Measurements from ENCODE around the gene MYO18A. TPM values are rescaled to one million over a fixed set of nuclear protein-coding genes. Genes with fewer than 3 reads are reported as not detected.

The MYO18A gene
- total and polyA plus RNA-seq, 2 of the 4 experiments (the other 2 are of a cell fraction), result 22.4 to 39.1 TPM

DNA sequence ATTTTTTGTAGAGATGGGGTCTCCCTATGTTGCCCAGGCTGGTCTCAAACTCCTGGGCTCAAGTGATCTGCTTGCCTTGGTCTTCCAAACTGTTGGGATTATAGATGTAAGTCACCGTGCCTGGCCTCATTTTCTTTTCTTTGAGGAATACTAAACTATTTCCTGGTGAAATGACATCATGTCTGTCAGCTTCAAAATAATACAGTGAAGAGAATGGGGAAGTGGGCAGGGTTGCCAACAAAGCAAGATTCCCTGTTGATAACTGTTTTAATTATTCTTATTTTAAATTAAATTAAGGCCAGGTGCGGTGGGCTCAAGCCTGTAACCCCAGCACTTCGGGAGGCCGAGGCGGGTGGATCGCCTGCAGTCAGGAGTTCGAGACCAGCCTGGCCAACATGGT lies 116.2 kb downstream of the MYO18A start:
- Histone ChIP-seq H2BK5ac (ENCODE audit: low read depth, low read length, poor library complexity, severe bottlenecking) (no peak overlapping the region), H3K23ac (ENCODE audit: low read depth, low read length) (no peak overlapping the region), H3K9me3 (ENCODE audit: control insufficient read depth, insufficient read depth, low read length) (no peaks in the 10 kb centered on the region), H3K9ac (ENCODE audit: low read depth, low read length) (no peak overlapping the region), H4K5ac (ENCODE audit: low read depth, low read length) (no peak overlapping the region), H3K27me3 (ENCODE audit: control insufficient read depth, insufficient read depth, low read length) (peaks cover 27% of the 10 kb centered on the region), H2AFZ (replicated peaks; ENCODE audit: low read length, poor library complexity) (no peak overlapping the region), H3K9me1 (ENCODE audit: insufficient read depth, low read length) (no peaks in the 10 kb centered on the region), H2BK20ac (ENCODE audit: low read depth, low read length) (no peak overlapping the region), H4K91ac (ENCODE audit: insufficient read depth, low read depth, low read length) (no peak overlapping the region), H3K27ac (ENCODE audit: insufficient read depth, low read length) (no peak overlapping the region), H4K20me1 (ENCODE audit: insufficient read depth, low read length) (no peaks in the 10 kb centered on the region), H3K4me3 (ENCODE audit: insufficient read depth, low read depth, low read length) (no peak overlapping the region), H3K56ac (ENCODE audit: extremely low read depth, insufficient read depth, low read length) (no peak overlapping the region), H2BK120ac (ENCODE audit: low read depth, low read length) (no peak overlapping the region), H3K18ac (ENCODE audit: low read depth, low read length) (no peak overlapping the region), H2AK9ac (replicated peaks; ENCODE audit: low read depth, low read length, poor library complexity) (no peak overlapping the region), H3K4me2 (ENCODE audit: low read depth, low read length) (no peak overlapping the region), H3K36me3 (ENCODE audit: control insufficient read depth, insufficient read depth, low read length) (no peaks in the 10 kb centered on the region), H2AK5ac (ENCODE audit: low read depth, low read length) (no peak overlapping the region), H3K4ac (ENCODE audit: low read depth, low read length) (no peak overlapping the region), H3K14ac (replicated peaks; ENCODE audit: low read depth, low read length) (no peak overlapping the region), H3K79me1 (ENCODE audit: low read depth in 1 of 2, low read length in 2 of 2) (no peaks in the 10 kb centered on the region), H3K4me1 (ENCODE audit: control insufficient read depth, insufficient read depth, low read length) (no peaks in the 10 kb centered on the region), H4K8ac (ENCODE audit: low read depth in 2 of 2, low read length in 2 of 2) (no peak overlapping the region), H2BK15ac (ENCODE audit: low read depth, low read length) (no peak overlapping the region)
- CTCF ChIA-PET, result no interaction called here
- DNase-seq, result no peak
- in situ Hi-C loops (cut with MboI; ENCODE audit: low sequenced_read_pairs), result no loop called here
- ATAC-seq (ENCODE audit: low read depth), result no peak
- dilution Hi-C loops (cut with HindIII; ENCODE audit: low sequenced_read_pairs, unreplicated experiment), result no loop called here
- intact Hi-C loops (cut with micrococcal nuclease), result no loop called here
- no TSS peak for BruUV-seq (replicated peaks)
- no peak for TF ChIP-seq RCOR1 (IDR thresholded peaks at IDR 0.05; ENCODE audit: insufficient replicate concordance, low read length)
- TF ChIP-seq BHLHE40 (IDR thresholded peaks at IDR 0.05; ENCODE audit: low read depth, low read length), result no peak
- TF ChIP-seq RAD21 (IDR thresholded peaks at IDR 0.05; ENCODE audit: low read length), result no peak
- TF ChIP-seq SMC3 (IDR thresholded peaks at IDR 0.05; ENCODE audit: low read depth, low read length), result no peak
- TF ChIP-seq MAFK (IDR thresholded peaks at IDR 0.05; ENCODE audit: low read depth, low read length), result no peak
- TF ChIP-seq, protein P1, sequence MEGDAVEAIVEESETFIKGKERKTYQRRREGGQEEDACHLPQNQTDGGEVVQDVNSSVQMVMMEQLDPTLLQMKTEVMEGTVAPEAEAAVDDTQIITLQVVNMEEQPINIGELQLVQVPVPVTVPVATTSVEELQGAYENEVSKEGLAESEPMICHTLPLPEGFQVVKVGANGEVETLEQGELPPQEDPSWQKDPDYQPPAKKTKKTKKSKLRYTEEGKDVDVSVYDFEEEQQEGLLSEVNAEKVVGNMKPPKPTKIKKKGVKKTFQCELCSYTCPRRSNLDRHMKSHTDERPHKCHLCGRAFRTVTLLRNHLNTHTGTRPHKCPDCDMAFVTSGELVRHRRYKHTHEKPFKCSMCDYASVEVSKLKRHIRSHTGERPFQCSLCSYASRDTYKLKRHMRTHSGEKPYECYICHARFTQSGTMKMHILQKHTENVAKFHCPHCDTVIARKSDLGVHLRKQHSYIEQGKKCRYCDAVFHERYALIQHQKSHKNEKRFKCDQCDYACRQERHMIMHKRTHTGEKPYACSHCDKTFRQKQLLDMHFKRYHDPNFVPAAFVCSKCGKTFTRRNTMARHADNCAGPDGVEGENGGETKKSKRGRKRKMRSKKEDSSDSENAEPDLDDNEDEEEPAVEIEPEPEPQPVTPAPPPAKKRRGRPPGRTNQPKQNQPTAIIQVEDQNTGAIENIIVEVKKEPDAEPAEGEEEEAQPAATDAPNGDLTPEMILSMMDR (conservative IDR thresholded peaks at IDR 0.05; ENCODE audit: low read depth, low read length), result no peak
- TF ChIP-seq CEBPB (IDR thresholded peaks at IDR 0.05; ENCODE audit: low read depth, low read length), result no peak
- no peak for TF ChIP-seq FOS (IDR thresholded peaks at IDR 0.05; ENCODE audit: low read depth, low read length)
- no peak for TF ChIP-seq CHD1 (IDR thresholded peaks at IDR 0.05; ENCODE audit: low read depth, low read length)
- TF ChIP-seq MAZ (IDR thresholded peaks at IDR 0.05; ENCODE audit: borderline replicate concordance, low read depth, low read length), result no peak
- no peak for TF ChIP-seq MXI1 (IDR thresholded peaks at IDR 0.05; ENCODE audit: borderline replicate concordance, low read depth, low read length)
- no peak for TF ChIP-seq NFE2L2 (IDR thresholded peaks at IDR 0.05; ENCODE audit: low read depth, low read length)
- TF ChIP-seq POLR2A (IDR thresholded peaks at IDR 0.05; ENCODE audit: low read depth, low read length), result no peak
- TF ChIP-seq, protein P2, sequence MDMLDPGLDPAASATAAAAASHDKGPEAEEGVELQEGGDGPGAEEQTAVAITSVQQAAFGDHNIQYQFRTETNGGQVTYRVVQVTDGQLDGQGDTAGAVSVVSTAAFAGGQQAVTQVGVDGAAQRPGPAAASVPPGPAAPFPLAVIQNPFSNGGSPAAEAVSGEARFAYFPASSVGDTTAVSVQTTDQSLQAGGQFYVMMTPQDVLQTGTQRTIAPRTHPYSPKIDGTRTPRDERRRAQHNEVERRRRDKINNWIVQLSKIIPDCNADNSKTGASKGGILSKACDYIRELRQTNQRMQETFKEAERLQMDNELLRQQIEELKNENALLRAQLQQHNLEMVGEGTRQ (IDR thresholded peaks at IDR 0.05; ENCODE audit: low read depth, low read length), result no peak
- 86% methylated on average over 4 of the region's 7 CpGs; no CpG with 5 or more reads in 1 of the 2 experiments for WGBS, 2 experiments (ENCODE audit: extremely low coverage in 2 of 2, insufficient read length in 1 of 2)
- POLR2A ChIA-PET (ENCODE audit: unreplicated experiment), result no interaction called here

All from IMR-90 (cell line).